Adrenal gland (tissue), 12 donors: ENCODE measurements around the gene MIER2. TPM values are rescaled to one million over a fixed set of nuclear protein-coding genes. Genes with fewer than 3 reads are reported as not detected.

Source experiments
- DNase-seq, 7 donors: peaks; one replicate each; pipeline ENCODE4 v3.0.0-alpha.2; 2019 to 2020
- H3K27ac ChIP-seq, 5 donors: fragments of 200-600 bp; sonication (generic) in 4 of 5; 1 replicate in 3 of 5; 2 replicates in 2 of 5; pipeline versions ENCODE4 v1.5.1 to v1.8.0; 2016 to 2020; ENCODE audit warnings: mild to moderate bottlenecking in 1 of 5
- H3K27me3 ChIP-seq: fragments of 200-600 bp; 2 replicates; pipeline ENCODE4 v1.8.0; 2021
- H3K36me3 ChIP-seq, 2 donors: fragments of 200-600 bp; replicated peaks in 1 of 2; 1 replicate in 1 of 2; 2 replicates in 1 of 2; pipeline versions ENCODE4 v1.5.1 to v1.8.0; 2018 to 2022
- H3K4me1 ChIP-seq, 2 donors: fragments of 200-600 bp; replicated peaks in 1 of 2; 1 replicate in 1 of 2; 2 replicates in 1 of 2; pipeline versions ENCODE4 v1.5.1 to v1.8.0; 2018 to 2021
- H3K4me3 ChIP-seq, 4 donors: fragments of 200-600 bp; sonication (generic) in 3 of 4; one replicate each; pipeline ENCODE4 v1.5.1; 2016 to 2018
- H3K9me3 ChIP-seq, 3 donors: fragments of 200-600 bp; sonication (generic) in 1 of 3; replicated peaks in 1 of 3; 1 replicate in 2 of 3; 2 replicates in 1 of 3; pipeline versions ENCODE4 v1.5.1 to v1.8.0; 2016 to 2021
- CTCF ChIP-seq, 6 experiments: fragments of 450-650 bp in 4 of 6; fragments of 200-600 bp in 2 of 6; sonication (generic) in 1 of 6; IDR thresholded peaks; 1 replicate in 5 of 6; 2 replicates in 1 of 6; pipeline versions ENCODE4 v1.5.1 to v1.8.0; 2016 to 2021; ENCODE audit warnings: antibody characterized with exemption in 6 of 6, mild to moderate bottlenecking in 2 of 6, moderate library complexity in 1 of 6
- POLR2A ChIP-seq, 2 donors: fragments of 450-650 bp; IDR thresholded peaks; one replicate each; pipeline ENCODE4 v1.6.1; 2017; ENCODE audit warnings: antibody characterized with exemption in 2 of 2, mild to moderate bottlenecking in 2 of 2, moderate library complexity in 1 of 2
- WGBS, 4 donors: extraction: QIAGEN DNeasy Blood & Tissue Kit in 2 of 4; methylation state at CpG; one replicate each; pipeline versions ENCODE4 v1.1.5 to v1.1.7; 2013 to 2017; 5-methylcytosine and 5-hydroxymethylcytosine counted together
- intact Hi-C, 2 donors: fragments of 100-400 bp; cut with DNase I; formaldehyde crosslinking; loops; one replicate each; pipeline versions ENCODE4 v1.14.1 to v1.15.0; 2022 to 2023
- polyA plus RNA-seq, 3 donors: library from polyadenylated mRNA; stranded (reverse); fragments of 200-250 nt in 2 of 3; fragments of 350-450 nt in 1 of 3; fragmentation: Illumina TruSeq in 1 of 3; extraction: RNeasy Lipid Tissue Mini Kit (QIAGEN cat#74804) in 1 of 3; gene quantifications; one replicate each; pipeline ENCODE4 v1.2.3, GENCODE V29; 2013 to 2014
- total RNA-seq, 9 donors: library from RNA; depleted of rRNA in 4 of 9; stranded (reverse); fragments of >200 nt in 4 of 9; fragments of 120-200 nt in 1 of 9; fragmentation: NEBNext Ultra II Directional in 1 of 9; extraction: Animal tissue kit (Norgen Biotek cat#: 25700) in 1 of 9; gene quantifications; one replicate each; pipeline versions ENCODE4 v1.1.0 to v1.2.4, GENCODE V29; 2013 to 2023
- donor health status: healthy with polysubstance abuse.
- donor health status: Bipolar disorder and iron deficiency.
- donor health status: DM: yes; HTN: yes; CAD: no.
- donor health status: DM: no; HTN: no; CAD: no.
- donor health status: DM: no; HTN: no; CAD: no.
- donor health status: DM: yes; HTN: yes; CAD: no.

Gene MIER2
- total and polyA plus RNA-seq, 12 donors: 10.8 to 33.9 (median 18.2) TPM

- Histone ChIP-seq H3K27me3 (peaks cover 21% of the 10 kb centered on the region), H3K27ac (peak overlapping the region in 1 of 5 donors; percentile 78), H3K4me3 (peak overlapping the region in 1 of 4 donors; percentile 66), H3K4me1 (peaks cover 11 to 19% of the 10 kb centered on the region in 2 donors), H3K36me3 (no peaks in the 10 kb centered on the region), H3K9me3 (no peaks in the 10 kb centered on the region)
- TF ChIP-seq POLR2A (IDR thresholded peaks at IDR 0.05): no peak
- no peak for TF ChIP-seq CTCF (IDR thresholded peaks at IDR 0.05)
- 22 to 64% (median 45%) methylated on average over 36 to 61 of the region's 71 CpGs for WGBS, 4 donors
- intact Hi-C loops: no loop called here
- DNase-seq: no peak
Observed at GRCh38 chr19:291561-292280, 52.9 kb downstream of the MIER2 start.

GRCh38 chr19:291006-291521 is 53.5 kb downstream of the MIER2 start, which contains the start of gene PLPP2:
Gene PLPP2 (minus strand): TSS chr19:291403. CDS start chr19:291336, 67 bp downstream.
- DNase-seq: peak in 1 of 7 donors; percentile 58
- H3K36me3 ChIP-seq: no peaks in the 10 kb centered on the region
- H3K9me3 ChIP-seq: no peaks in the 10 kb centered on the region
- peak within 1 kb of the TSS in 1 of 4 donors; percentile 66 for H3K4me3 ChIP-seq
- H3K27ac ChIP-seq: peak within 1 kb of the TSS in 3 of 5 donors; percentile 19 to 90 (median 30)
- peaks cover 21% of the 10 kb centered on the region for H3K27me3 ChIP-seq
- H3K4me1 ChIP-seq: peaks cover 11 to 19% of the 10 kb centered on the region in 2 donors
- WGBS, 4 donors: 0 to 3% (median 1%) methylated on average over 3 to 57 of the region's 60 CpGs; no CpG with 5 or more reads in 1 of the 4 donors
- no peak for TF ChIP-seq POLR2A (IDR thresholded peaks at IDR 0.05)
- TF ChIP-seq CTCF (IDR thresholded peaks at IDR 0.05): no peak
- intact Hi-C loops: no loop called here

DNA sequence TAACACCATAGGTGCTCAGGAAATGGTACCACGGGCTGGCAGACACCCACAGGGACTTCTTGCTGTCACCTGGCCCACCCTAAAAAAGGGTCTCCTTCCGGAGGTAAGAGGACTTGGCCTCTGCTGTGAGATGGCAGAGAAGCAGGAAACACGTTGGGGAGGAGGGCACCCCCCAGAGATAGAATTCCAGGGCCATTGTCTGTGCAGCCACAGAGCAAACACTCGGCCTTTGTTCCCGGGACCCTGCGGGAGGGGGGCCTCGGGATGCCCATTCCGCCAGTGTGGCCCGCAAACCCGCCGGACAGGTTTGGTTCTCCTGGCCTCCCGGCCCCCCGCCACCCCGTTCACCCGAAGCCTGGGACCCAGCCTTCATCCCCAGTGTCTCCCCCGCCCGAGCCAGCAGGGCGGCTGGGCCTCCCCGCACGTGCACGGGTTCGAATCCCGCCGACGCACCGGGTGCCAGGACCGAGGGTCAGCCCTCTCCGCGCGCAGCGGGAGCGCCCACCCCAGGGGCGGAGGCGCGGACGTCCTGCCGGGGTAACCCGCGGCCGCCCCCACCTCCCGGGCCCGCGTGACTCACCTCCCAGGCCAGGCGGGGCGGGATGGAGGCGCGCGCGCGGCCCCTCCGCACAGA is 54.1 kb downstream of the MIER2 start:
- no peak for TF ChIP-seq POLR2A (IDR thresholded peaks at IDR 0.05)
- TF ChIP-seq CTCF (IDR thresholded peaks at IDR 0.05): no peak
- Histone ChIP-seq H3K27ac (peak overlapping the region in 3 of 5 donors; percentile 19 to 90 (median 30)), H3K4me3 (peak overlapping the region in 1 of 4 donors; percentile 66), H3K9me3 (no peaks in the 10 kb centered on the region), H3K27me3 (peaks cover 21% of the 10 kb centered on the region), H3K4me1 (peaks cover 11 to 18% of the 10 kb centered on the region in 2 donors), H3K36me3 (no peaks in the 10 kb centered on the region)
- WGBS, 4 donors: 0 to 9% (median 5%) methylated on average over 21 to 51 of the region's 51 CpGs
- intact Hi-C loops: no loop called here
- DNase-seq: peak in 1 of 7 donors; percentile 51
